B cell (primary cell): Measurements from ENCODE around the gene BCL2. TPM values are rescaled to one million over a fixed set of nuclear protein-coding genes. Genes with fewer than 3 reads are reported as not detected.

Source experiments
- ATAC-seq: fragments of 200-7000 bp; cut with Tn5 transposase; one replicate; pipeline ENCODE4 v1.10.0; 2021; ENCODE audit warnings: low read depth, mild to moderate bottlenecking, moderate number of reproducible peaks, moderate library complexity
- CTCF ChIA-PET: fragments of 350-600 bp; sonication (Branson Sonifier 250); formaldehyde crosslinking; loops from one replicate; lab custom pipeline; 2021; ENCODE audit warnings: antibody characterized with exemption, inconsistent platforms; lab: Charles Lee
- POLR2A ChIA-PET: fragments of 350-600 bp; sonication (Branson Sonifier 250); formaldehyde crosslinking; loops from one replicate; lab custom pipeline; 2021; ENCODE audit warnings: antibody characterized with exemption; lab: Charles Lee
- DNase-seq: peaks from one replicate; pipeline ENCODE4 v3.0.0; 2013
- H2AFZ ChIP-seq: 2 replicates; pipeline ENCODE4 v1.6.1; 2012; ENCODE audit warnings: mild to moderate bottlenecking, low read depth, low read length; ENCODE audit not compliant: insufficient read depth, poor library complexity, severe bottlenecking
- H3K27ac ChIP-seq, 2 donors: 1 replicate in 1 of 2; 2 replicates in 1 of 2; pipeline ENCODE4 v1.5.1; 2012 to 2013; ENCODE audit warnings: low read length in 2 of 2, mild to moderate bottlenecking in 2 of 2, moderate library complexity in 1 of 2
- H3K27me3 ChIP-seq, 4 experiments: fragments of 200-600 bp in 1 of 4; sonication (generic) in 1 of 4; replicated peaks in 1 of 4; 1 replicate in 2 of 4; 2 replicates in 2 of 4; pipeline versions ENCODE4 v1.6.1 to v1.7.0; 2013 to 2016; ENCODE audit warnings: low read length in 3 of 4, mild to moderate bottlenecking in 2 of 4, mixed read lengths in 1 of 4, moderate library complexity in 1 of 4; ENCODE audit not compliant: insufficient read depth in 4 of 4, control insufficient read depth in 3 of 4; ENCODE audit errors: control extremely low read depth in 1 of 4
- H3K36me3 ChIP-seq, 2 experiments: replicated peaks in 1 of 2; 1 replicate in 1 of 2; 2 replicates in 1 of 2; pipeline versions ENCODE4 v1.6.1 to v1.7.1; 2013; ENCODE audit warnings: low read length in 1 of 2; ENCODE audit not compliant: insufficient read depth in 2 of 2, control insufficient read depth in 1 of 2; ENCODE audit errors: control extremely low read depth in 1 of 2, extremely low read depth in 1 of 2
- H3K4me1 ChIP-seq, 2 donors: fragments of 200-600 bp in 1 of 2; sonication (generic) in 1 of 2; 1 replicate in 1 of 2; 2 replicates in 1 of 2; pipeline versions ENCODE4 v1.5.1 to v1.6.1; 2013 to 2017; ENCODE audit warnings: low read length in 2 of 2; ENCODE audit not compliant: control insufficient read depth in 2 of 2, insufficient read depth in 2 of 2
- H3K4me2 ChIP-seq: replicated peaks from 2 replicates; pipeline ENCODE3; 2012; ENCODE audit warnings: mild to moderate bottlenecking, low read depth, low read length; ENCODE audit not compliant: poor library complexity, severe bottlenecking
- H3K4me3 ChIP-seq, 5 experiments: fragments of 200-600 bp in 1 of 5; sonication (generic) in 1 of 5; 1 replicate in 3 of 5; 2 replicates in 2 of 5; pipeline versions ENCODE4 v1.5.1 to v1.7.0; 2011 to 2016; ENCODE audit warnings: low read length in 4 of 5, mild to moderate bottlenecking in 4 of 5, low read depth in 2 of 5, control low read depth in 1 of 5, moderate library complexity in 1 of 5; ENCODE audit not compliant: insufficient read depth in 1 of 5; ENCODE audit errors: control extremely low read depth in 1 of 5, extremely low read depth in 1 of 5
- H3K79me2 ChIP-seq: fragments of 200-600 bp; sonication (generic); one replicate; pipeline ENCODE4 v1.6.0; 2016; ENCODE audit warnings: low read length; ENCODE audit not compliant: control insufficient read depth, insufficient read depth
- H3K9ac ChIP-seq: fragments of 200-600 bp; sonication (generic); 2 replicates; pipeline ENCODE4 v1.6.1; 2017; ENCODE audit warnings: mild to moderate bottlenecking, low read length, moderate library complexity
- H3K9me3 ChIP-seq, 3 donors: one replicate each; pipeline versions ENCODE4 v1.6.1 to v1.7.1; 2013; ENCODE audit warnings: low read length in 2 of 3; ENCODE audit not compliant: control insufficient read depth in 2 of 3, insufficient read depth in 1 of 3; ENCODE audit errors: control extremely low read depth in 1 of 3
- H4K20me1 ChIP-seq: 2 replicates; pipeline ENCODE4 v1.6.0; 2012; ENCODE audit warnings: mild to moderate bottlenecking, low read length; ENCODE audit not compliant: insufficient read depth, control insufficient read depth, poor library complexity, severe bottlenecking
- H3K27ac Mint-ChIP-seq: one replicate; pipeline ENCODE4 v1.8.0; 2021; ENCODE audit warnings: mixed read lengths
- H3K27me3 Mint-ChIP-seq: one replicate; pipeline ENCODE4 v1.8.0; 2021; ENCODE audit warnings: mixed read lengths
- H3K4me1 Mint-ChIP-seq: one replicate; pipeline ENCODE4 v1.8.0; 2021; ENCODE audit warnings: mixed read lengths
- H3K4me3 Mint-ChIP-seq: one replicate; pipeline ENCODE4 v1.8.0; 2021; ENCODE audit warnings: mixed read lengths
- H3K9me3 Mint-ChIP-seq: one replicate; pipeline ENCODE4 v1.8.0; 2022; ENCODE audit warnings: mixed read lengths; ENCODE audit not compliant: insufficient read depth
- CTCF ChIP-seq: fragments of 200-600 bp; IDR thresholded peaks from one replicate; pipeline ENCODE4 v1.8.0; 2022; ENCODE audit warnings: antibody characterized with exemption, mild to moderate bottlenecking
- EZH2 ChIP-seq: IDR thresholded peaks from 2 replicates; pipeline ENCODE4 v1.6.1; 2012; ENCODE audit warnings: borderline replicate concordance, low read depth, mild to moderate bottlenecking, moderate library complexity, low read length; ENCODE audit not compliant: insufficient read depth, poor library complexity, severe bottlenecking
- WGBS: methylation state at CpG from one replicate; pipeline ENCODE4 v1.1.5; 2013; ENCODE audit warnings: missing lambda C conversion rate; ENCODE audit not compliant: insufficient coverage; 5-methylcytosine and 5-hydroxymethylcytosine counted together
- intact Hi-C: fragments of 100-400 bp; cut with micrococcal nuclease; formaldehyde crosslinking; loops from one replicate; pipeline ENCODE4 v1.10.0; 2022
- polyA plus RNA-seq: library from polyadenylated mRNA; depleted of rRNA; stranded (reverse); fragments of >200 nt; gene quantifications from 2 replicates; pipeline ENCODE4 v1.2.3, GENCODE V29; 2012
- total RNA-seq, 2 donors: library from RNA; stranded (reverse); fragments of 120-200 nt in 1 of 2; gene quantifications; 1 replicate in 1 of 2; 2 replicates in 1 of 2; pipeline versions ENCODE4 v1.2.3 to v1.2.4, GENCODE V29; 2013 to 2022

Gene BCL2
- total and polyA plus RNA-seq, 2 donors (not counting 1 experiment from before 2014, with no cell fraction given) = 27.6 to 144 TPM

GRCh38 chr18:63317982-63318888, 1.3 kb downstream of the BCL2 start:
- intact Hi-C loops = loop anchor here (1.0 to 5.0 kb wide), 6 partner anchors 25 to 187 kb away; no protein-coding TSS in a partner anchor
- H3K4me1 ChIP-seq = peaks cover 37 to 54% of the 10 kb centered on the region in 2 donors

More at GRCh38 chr18:63317982-63318888, 1.3 kb downstream of the BCL2 start:
- Histone ChIP-seq H3K79me2 (peaks cover 65% of the 10 kb centered on the region), H3K9me3 (no peaks in the 10 kb centered on the region), H4K20me1 (no peaks in the 10 kb centered on the region), H3K9ac (peak overlapping the region; percentile 91), H3K36me3 (no peaks in the 10 kb centered on the region), H3K4me3 (peak overlapping the region; percentile 85 to 98 (median 96)), H3K4me2 (peak overlapping the region; percentile 75), H3K27me3 (no peaks in the 10 kb centered on the region), H3K27ac (peak overlapping the region; percentile 73 to 92), H2AFZ (peak overlapping the region; percentile 60)
- TF ChIP-seq EZH2 = no peak
- peak; percentile 85 for TF ChIP-seq CTCF
- CTCF ChIA-PET = interaction anchor here (0.6 to 3.9 kb wide), 48 partner anchors 11 to 300 kb away, joined by 3 to 136 read pairs (median 5); no protein-coding TSS in a partner anchor
- Mint-ChIP-seq H3K27me3 (no peaks in the 10 kb centered on the region), H3K4me3 (peak overlapping the region; percentile 89), H3K9me3 (no peaks in the 10 kb centered on the region), H3K4me1 (peaks cover 63% of the 10 kb centered on the region), H3K27ac (peak overlapping the region; percentile 97)
- 6% methylated on average over 51 of the region's 66 CpGs for WGBS
- POLR2A ChIA-PET = interaction anchor here (0.6 to 4.5 kb wide), 11 partner anchors 10 to 197 kb away, joined by 3 to 30 read pairs (median 4); no protein-coding TSS in a partner anchor
- DNase-seq (peak; percentile 89), ATAC-seq (peak; percentile 53)
